Prostate gland (tissue), 2 donors: ENCODE data around the gene VPS50.

Experiments
- CTCF ChIP-seq, 4 experiments: fragments of 200-600 bp in 2 of 4; fragments of 450-650 bp in 2 of 4; sonication (generic) in 2 of 4; IDR thresholded peaks; 1 replicate in 3 of 4; 2 replicates in 1 of 4; pipeline ENCODE4 v1.5.1; 2016 to 2019; ENCODE audit warnings: antibody characterized with exemption in 4 of 4, mild to moderate bottlenecking in 2 of 4, moderate library complexity in 2 of 4
- POLR2AphosphoS5 ChIP-seq: sonication (generic); formaldehyde crosslinking; IDR thresholded peaks from one replicate; pipeline ENCODE4 v1.6.1; 2017; ENCODE audit warnings: antibody characterized with exemption

GRCh38 chr7:93231799-93232672 is at the start of gene VPS50:
- TF ChIP-seq CTCF (IDR thresholded peaks at IDR 0.05), result peak in 3 of 4 experiments; percentile 37 to 51 (median 37)
- peak; percentile 92 for TF ChIP-seq POLR2AphosphoS5
